Activated CD8-positive, alpha-beta memory T cell treated with anti-CD3 and anti-CD28 coated beads for 1 hour (primary cell): ENCODE results near the gene KRTAP10-4.
"Not testable (repeated sequence)": the region's sequence is repeated elsewhere in the genome, so short reads cannot be mapped to it uniquely, and the experiment has no call there.

Source experiments
- DNase-seq, 2 donors: peaks; one replicate each; pipeline ENCODE4 v3.0.0-alpha.2; 2020; ENCODE audit warnings: low read depth in 1 of 2; ENCODE audit errors: extremely low read depth in 1 of 2

The KRTAP10-4 gene

GRCh38 chr21:44578371-44579055 is 5.0 kb downstream of the KRTAP10-4 start:
- no peak for DNase-seq

DNA sequence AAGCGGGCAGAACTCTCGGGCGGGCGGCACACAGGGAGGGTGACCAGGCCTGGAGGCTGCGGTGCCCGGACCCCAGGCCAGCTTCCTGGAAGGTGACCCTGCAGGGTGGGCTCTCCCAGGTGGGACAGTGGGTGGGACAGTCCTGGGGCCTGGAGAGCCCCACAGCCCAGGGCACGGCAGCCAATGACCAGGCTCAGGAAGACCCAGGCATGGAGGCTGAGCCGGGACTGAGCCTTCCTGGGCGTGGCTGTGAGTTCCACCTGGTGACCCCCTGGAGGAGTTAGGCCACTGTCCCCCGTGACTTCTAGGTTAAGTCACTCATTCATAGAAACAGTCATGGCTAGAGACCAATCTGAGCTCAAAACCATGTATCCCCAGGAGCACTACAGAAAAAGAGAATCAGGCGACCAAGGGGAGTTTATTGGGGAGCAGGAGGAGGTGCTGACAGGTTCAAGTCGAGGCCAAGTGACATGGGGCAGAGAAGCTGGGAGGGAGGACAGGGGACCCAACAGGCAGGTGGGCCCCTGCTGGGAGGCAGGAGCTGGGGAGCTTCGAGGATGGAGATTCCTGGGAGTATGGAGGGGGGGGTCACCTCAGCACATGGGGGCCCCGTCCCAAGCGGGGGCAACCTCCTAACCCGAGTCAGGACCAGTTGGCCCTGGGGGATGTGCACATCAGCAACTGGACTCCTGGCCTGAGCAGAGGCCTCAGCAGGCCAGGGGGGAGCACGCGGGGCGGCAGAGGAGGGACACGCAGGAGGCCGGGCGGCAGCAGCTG is 5.7 kb downstream of the KRTAP10-4 start:
- no peak for DNase-seq

DNA sequence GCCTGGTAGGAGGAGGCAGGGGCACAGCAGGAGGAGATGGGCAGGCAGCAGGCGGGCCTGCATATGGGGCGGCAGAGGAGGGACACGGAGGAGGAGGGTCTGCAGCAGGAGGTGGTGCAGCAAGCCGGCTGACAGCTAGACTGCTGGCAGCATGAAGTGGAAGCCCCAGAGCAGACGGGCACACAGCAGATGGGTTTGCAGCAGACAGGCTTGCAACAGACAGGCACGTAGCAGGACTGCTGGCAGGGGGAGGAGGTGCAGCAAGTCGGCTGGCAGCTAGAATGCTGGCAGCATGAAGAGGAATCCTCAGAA is 6.3 kb downstream of the KRTAP10-4 start:
- DNase-seq: no peak

GRCh38 chr21:44580231-44580821 is 6.8 kb downstream of the KRTAP10-4 start, which contains the start of gene KRTAP10-5:
Gene KRTAP10-5, minus strand, starts transcription at chr21:44580604. Its CDS starts 26 bp downstream, at chr21:44580578.
- not testable (repeated sequence) for DNase-seq

DNA sequence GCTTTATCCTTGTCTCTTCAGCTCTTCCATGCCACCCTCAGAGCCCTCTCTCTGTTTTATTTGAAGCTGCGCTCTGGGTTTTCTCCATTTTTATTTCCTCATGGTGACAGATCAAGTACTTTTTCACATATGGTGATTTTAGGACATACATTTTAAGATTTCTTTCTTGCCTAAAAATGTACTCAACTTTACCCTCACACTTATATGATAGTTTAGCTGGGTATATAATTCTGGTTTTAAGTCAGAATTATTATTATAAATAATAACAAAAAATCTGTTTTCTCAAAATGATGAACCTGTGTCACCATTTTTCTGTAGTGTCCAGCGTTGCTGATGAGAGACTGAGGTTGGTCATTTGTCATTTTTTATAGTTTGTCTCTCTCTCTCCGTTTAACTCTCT is 7.6 kb downstream of the KRTAP10-4 start:
- no peak for DNase-seq

DNA sequence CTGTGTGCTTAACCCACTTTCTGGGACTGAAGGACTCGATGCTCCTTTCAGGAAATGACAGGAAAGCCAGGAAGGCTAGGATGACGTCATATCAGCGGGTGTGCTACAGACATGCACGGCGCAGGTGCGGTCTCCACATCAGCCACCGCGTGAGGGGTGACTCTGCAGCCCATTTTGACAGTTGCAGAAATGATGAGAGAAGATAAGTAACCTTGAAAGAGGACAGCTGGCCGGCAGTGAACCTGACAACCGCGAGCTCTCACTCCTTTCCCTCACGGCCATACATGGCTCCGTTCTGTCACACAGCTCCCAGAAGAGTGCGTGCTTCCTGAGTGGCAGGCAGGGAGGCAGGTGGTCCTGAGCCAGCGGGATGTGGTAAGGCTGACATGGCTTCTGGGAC is 8.5 kb downstream of the KRTAP10-4 start:
- DNase-seq: no peak

- no peak for DNase-seq
Measured at GRCh38 chr21:44583089-44583799, 9.7 kb downstream of the KRTAP10-4 start.

DNA sequence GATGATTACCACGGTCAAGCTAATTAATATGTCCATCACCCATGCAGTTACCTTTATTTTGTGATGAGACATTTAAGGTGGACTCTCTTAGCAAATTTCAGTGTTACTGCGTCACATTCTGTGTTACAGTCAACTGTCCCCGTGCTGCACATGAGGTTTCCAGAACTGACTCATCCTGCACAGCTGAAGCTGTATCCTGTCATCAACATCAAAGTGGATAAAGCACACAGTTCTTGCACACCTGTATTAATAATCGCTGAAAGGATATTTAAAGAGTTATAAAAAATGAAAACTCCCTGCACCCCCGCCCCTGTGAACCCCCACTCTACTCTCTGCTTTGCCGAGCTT is 10.2 kb downstream of the KRTAP10-4 start:
- DNase-seq: no peak

DNA sequence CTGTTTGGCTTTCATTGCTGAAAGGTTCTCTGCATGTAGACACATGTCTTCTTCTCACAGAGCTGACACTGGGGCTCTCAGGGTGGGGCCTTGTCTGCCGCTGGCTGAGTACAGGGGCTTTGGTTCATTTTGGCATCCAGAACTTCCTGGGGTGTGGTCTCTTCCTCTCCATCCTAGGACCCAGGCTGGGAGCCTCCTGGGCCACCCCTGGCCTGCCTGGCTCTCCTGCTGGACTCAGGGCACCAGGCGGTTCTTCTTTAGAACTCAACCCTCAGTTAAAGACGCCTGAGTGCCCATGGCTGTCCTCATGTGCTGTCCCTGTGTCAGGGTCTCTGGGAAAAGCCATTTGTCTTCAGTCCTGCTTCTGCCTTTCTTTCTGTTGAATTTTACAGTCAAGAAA is 12.4 kb downstream of the KRTAP10-4 start:
- DNase-seq: no peak

GRCh38 chr21:44589094-44589493 is 15.6 kb downstream of the KRTAP10-4 start:
- DNase-seq: no peak

DNA sequence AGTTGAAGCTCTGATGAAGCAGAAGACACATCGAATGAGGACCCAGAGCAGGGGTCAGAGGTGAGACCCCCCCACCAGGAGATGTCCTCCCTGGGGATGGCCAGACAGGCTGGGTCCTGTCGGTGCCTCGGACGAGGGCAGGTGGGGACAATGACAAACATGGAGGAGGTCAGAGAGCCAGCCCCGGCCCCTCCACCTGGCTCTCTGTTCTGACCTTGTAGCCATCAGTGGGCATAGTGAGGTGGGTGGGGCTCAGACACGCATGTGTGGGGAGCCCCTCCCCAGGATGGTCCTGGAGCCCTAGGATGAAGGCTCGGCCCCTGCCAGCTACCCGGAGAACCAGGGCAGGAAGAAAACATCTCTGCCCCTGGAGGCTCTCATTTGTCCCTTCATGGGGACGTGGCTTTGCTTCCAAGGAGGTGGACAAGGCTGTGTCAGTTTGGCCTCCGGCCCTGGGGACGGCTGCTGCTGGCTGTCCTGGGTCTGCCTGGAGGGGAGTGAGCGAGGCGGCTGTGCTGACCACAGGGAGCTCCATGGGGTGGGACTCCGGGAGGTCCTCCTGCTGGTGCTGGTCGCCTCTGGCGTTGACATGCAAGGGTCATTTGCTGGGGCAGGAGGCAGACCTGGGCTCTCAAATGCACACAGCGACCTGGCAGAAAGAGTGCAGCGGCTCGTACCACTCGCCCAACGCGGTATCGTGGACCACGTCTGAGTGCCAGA is 16.2 kb downstream of the KRTAP10-4 start:
- no peak for DNase-seq

DNA sequence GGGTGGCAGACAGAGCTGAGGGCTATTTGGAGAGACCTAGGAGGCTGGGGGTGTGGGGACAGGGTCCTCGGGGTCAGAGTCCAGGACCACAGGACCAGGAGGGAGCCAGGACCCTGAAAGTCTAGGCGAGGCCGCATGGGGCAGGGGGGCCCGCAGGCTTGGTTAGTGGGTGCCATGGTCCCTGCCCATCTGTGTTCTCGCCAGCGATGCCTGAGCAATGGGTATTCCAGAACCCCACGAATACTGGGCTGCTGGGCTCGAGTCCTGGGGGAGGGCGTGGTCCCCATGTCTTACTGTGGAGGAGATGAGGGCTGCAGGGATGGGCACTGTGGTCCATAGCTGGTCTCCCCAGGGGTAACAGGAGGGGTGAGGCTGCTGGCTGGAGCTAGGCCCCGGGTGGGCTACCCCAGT is 16.8 kb downstream of the KRTAP10-4 start:
- DNase-seq: no peak

DNA sequence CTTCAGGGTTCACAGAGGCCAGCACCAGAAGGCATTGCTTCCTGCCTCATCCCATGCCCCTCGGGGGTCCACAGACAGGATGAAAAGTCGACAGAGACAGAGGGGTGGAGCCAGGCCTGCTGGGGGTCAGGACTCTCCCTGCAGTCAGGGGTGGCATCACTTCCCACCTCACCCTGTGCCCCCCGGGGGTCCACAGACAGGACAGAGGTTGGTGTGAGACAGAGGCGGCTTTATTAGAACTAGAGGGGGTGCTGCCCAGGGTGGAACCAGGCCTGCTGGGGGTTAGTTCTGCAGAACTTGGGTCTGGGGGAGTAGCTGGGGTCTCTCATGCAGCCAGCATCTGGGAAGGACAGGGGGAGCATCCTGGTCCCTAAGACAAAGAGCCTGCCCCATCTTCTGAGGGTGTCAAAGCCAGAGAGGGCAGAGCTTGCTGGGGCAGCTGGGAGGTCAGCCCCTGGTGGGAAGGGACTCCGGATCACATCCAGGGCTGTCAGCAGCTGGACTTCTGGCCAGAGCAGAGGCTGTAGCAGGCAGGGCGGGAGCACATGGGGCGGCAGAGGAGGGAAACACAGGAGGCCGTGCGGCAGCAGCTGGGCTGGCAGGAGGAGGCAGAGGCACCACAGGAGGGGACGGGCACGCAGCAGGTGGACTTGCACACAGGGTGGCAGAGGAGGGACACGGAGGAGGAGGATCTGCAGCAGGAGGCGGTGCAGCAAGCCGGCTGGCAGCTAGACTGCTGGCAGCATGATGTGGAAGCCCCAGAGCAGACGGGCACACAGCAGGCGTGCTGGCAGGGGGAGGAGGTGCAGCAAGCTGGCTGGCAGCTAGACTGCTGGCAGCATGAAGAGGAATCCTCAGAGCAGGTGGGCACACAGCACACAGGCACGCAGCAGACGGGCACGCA is 17.6 kb downstream of the KRTAP10-4 start:
- DNase-seq: not testable (repeated sequence)

- DNase-seq: not testable (repeated sequence)
Measured at GRCh38 chr21:44591801-44592130, 18.2 kb downstream of the KRTAP10-4 start.

DNA sequence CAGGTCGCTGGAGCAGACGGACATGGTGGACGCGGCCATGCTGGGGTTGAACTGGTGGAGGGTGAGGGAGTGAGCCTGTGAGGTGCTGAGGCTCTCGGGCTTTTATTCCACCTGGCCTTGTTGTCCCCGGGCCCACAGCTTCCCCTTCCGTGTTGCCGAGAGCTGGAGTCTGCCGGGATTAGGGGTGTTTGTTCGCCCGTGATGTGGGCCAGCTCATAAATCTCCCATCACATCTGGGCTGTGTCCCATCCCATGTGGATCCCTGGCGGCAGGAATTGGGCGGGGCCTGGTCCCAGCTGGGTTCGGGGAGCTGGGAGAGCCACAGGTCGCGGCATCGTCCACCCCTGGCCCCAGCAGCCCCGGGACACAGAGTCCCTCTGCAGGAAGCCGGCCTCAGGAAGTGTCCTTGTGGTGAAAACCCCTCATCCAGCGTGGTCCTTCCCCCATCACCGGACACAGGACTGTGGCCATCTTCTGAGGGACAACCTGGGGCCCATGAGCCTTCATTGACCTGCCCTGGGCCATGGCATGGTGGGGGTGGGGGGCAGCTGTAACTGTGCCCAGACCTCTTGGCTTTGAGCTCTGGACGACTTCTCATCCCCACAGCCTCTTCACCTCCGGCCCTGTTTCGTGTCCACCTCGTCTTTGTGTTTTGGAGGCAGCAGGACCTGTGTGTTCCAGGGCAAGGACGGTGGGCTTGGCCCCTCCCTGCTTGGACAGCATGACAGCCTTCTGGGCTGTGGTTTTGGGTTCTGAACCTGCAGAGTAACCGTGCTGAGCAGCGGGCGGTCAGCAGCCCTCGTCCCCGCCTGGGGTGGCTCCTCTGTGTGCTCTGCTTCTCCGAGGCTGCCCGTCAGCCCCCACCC is 19.1 kb downstream of the KRTAP10-4 start, which contains the start of gene KRTAP10-6:
KRTAP10-6 (minus strand) TSS at position 60 of the 866 bp plus-strand sequence; CDS start at position 39, 21 bp downstream.
- no peak for DNase-seq

DNA sequence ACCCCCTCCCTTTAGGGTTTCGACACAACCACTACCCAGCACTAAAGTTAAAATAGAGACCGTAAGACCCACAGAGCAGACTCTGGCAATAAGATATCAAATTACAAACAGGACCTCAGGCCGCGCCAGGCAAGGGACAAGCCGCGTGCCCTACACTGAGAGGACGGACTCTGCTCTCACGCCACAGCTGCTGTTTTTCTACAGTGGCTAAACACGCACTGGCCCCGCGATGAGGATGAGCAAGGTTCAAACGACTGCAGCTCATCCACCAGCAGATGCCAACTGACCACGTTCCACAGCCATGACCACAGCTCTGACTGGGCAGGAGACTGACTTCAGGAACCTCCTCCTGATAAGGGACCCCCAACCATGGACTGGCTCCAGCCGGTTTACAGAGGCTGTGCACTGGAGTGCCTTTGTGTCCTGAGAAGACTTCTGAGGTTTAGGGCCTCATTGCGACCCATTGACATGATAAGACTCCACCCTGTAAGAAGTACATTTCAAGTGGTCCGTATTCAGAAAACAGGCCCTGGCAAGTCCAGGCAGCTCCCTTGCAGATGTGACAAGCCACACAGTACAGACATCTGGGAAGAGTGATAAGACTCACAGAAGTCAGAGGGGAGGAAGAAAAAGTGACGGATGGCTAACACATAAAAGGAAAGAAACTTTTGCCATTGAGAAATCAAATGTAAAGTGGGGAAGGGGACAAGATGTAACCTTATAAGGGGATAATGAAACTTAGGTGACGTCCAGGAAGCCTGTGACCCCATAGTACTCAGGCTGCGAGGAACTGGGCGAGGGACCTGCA is 20.3 kb downstream of the KRTAP10-4 start:
- DNase-seq: no peak

DNA sequence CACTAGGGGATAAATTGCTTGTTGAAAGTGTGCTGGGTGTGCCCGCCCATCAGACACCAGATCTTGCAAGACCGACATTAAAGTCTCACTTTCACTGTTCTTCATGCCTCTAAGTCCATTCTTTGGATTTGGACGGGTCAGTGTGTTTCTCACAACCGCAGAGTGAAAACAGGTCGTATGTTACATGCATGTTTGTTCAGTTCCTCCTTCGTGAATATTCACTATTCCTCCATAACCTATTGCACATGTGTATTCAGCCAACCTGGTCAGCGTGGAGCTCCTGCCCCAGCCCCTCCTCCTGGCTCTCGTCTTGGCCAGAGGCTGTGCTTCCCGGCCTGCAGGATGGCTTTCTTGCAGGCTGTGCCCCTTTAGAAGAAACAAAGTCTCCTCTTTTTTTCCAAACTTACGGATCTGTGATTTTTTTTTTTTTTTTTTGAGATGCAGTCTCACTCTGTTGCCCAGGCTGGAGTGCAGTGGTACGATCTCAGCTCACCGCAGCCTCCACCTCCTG is 20.9 kb downstream of the KRTAP10-4 start:
- DNase-seq: no peak

DNA sequence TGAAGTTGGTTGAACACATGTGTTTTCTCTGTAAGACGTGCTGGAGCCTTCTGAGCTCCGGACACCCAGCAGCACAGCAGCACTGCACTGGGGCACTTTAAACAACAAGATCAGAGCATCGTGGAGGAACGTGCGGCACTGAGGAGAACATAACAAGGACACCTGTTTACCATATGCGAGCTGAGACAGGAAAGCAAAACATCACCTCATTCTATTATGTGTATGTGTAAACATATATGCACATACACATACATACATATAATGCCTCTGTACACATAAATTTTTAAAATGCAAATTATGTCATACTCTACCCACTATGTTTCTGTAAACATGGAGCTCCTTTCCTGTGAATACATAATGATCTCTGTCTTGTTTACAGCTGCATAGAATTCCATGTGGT is 22.0 kb downstream of the KRTAP10-4 start:
- no peak for DNase-seq
